ENCODE data around the gene COMMD4. TPM values are rescaled to one million over a fixed set of nuclear protein-coding genes. Genes with fewer than 3 reads are reported as not detected.
A peak's percentile ranks its signal among the peaks of the same experiment; 100 is the strongest.

Gene COMMD4
- total and polyA plus RNA-seq, 2 donors (not counting 3 experiments of a cell fraction or from before 2014, with no cell fraction given), result 114 to 244 TPM

- CTCF ChIA-PET, result interaction anchor here (0.9 to 2.8 kb wide), 22 partner anchors 8 to 598 kb away, joined by 3 to 21 read pairs (median 5); partner anchors contain the start of genes PTPN9 and SIN3A
- no peak for FAIRE-seq
- H3K4me1 ChIP-seq (ENCODE audit: control insufficient read depth, extremely low read depth, insufficient read depth, low read length), result peaks cover 15% of the 10 kb centered on the region
- H3K79me2 ChIP-seq (ENCODE audit: control insufficient read depth, insufficient read depth, low read length), result peaks cover 9% of the 10 kb centered on the region
- peaks cover 6 to 32% of the 10 kb centered on the region in 2 experiments for H3K36me3 ChIP-seq (ENCODE audit: control insufficient read depth in 2 of 2, extremely low read depth in 1 of 2, insufficient read depth in 2 of 2, low read length in 2 of 2)
- no peak for DNase-seq (ENCODE audit: low read depth, low spot score)
- dilution Hi-C loops (cut with MboI; ENCODE audit: extremely low pct_ligation_motif_present, low sequenced_read_pairs) (no loop called here), intact Hi-C loops (cut with micrococcal nuclease) (loop anchor here (1.0 to 10.0 kb wide), 6 partner anchors 86 to 436 kb away; partner anchors contain the start of genes IMP3 and SNUPN)
- peak overlapping the region; percentile 62 for H3K4me2 ChIP-seq (ENCODE audit: insufficient read depth, low read length)
- no peaks in the 10 kb centered on the region for H3K9me1 ChIP-seq (replicated peaks; ENCODE audit: control insufficient read depth, extremely low read depth, insufficient read depth, low read length)
- TSS peak; percentile 65 for BruUV-seq (replicated peaks)
- H4K20me1 ChIP-seq (replicated peaks; ENCODE audit: control insufficient read depth, extremely low read depth, insufficient read depth, low read length), result no peaks in the 10 kb centered on the region
- peak overlapping the region; percentile 50 to 83 (median 51) for H3K4me3 ChIP-seq (replicated peaks in 1 of 3; ENCODE audit: insufficient read depth in 1 of 3, low read depth in 1 of 3, low read length in 3 of 3)
- no peaks in the 10 kb centered on the region for H3K9me3 ChIP-seq (replicated peaks; ENCODE audit: control insufficient read depth, insufficient read depth, low read length)
- peak overlapping the region; percentile 92 for H3K9ac ChIP-seq (replicated peaks; ENCODE audit: extremely low read depth, insufficient read depth, low read length)
- POLR2A ChIA-PET, result interaction anchor here (1.2 to 1.4 kb wide), 2 partner anchors 83 to 272 kb away, joined by 4 to 8 read pairs; partner anchors contain the start of genes IMP3 and SIN3A
- TF ChIP-seq MAX (IDR thresholded peaks at IDR 0.05; ENCODE audit: insufficient read depth, insufficient read length) (no peak), FOS (IDR thresholded peaks at IDR 0.05; ENCODE audit: borderline replicate concordance, insufficient read depth, low read length) (no peak), MYC (IDR thresholded peaks at IDR 0.05; ENCODE audit: low read depth, low read length) (no peak), GATA2 (IDR thresholded peaks at IDR 0.05; ENCODE audit: insufficient read depth, insufficient read length, low read depth, low read length) (no peak), EZH2 (IDR thresholded peaks at IDR 0.05; ENCODE audit: borderline replicate concordance, low read depth, low read length, severe bottlenecking) (no peak), CTCF (IDR thresholded peaks at IDR 0.05; ENCODE audit: extremely low read depth in 1 of 2, insufficient read depth in 1 of 2, low read depth in 1 of 2, low read length in 2 of 2) (no peak), JUN (IDR thresholded peaks at IDR 0.05; ENCODE audit: borderline replicate concordance, insufficient read depth, insufficient read length, low read depth) (no peak), POLR2AphosphoS5 (IDR thresholded peaks at IDR 0.05; ENCODE audit: insufficient read depth, low read depth, low read length) (no peak), POLR2A (IDR thresholded peaks at IDR 0.05; ENCODE audit: low read depth, low read length) (no peak)
- peak overlapping the region; percentile 8 for H2AFZ ChIP-seq (ENCODE audit: low read depth, low read length)
- H3K27me3 ChIP-seq (ENCODE audit: control insufficient read depth in 2 of 2, insufficient read depth in 2 of 2, low read length in 2 of 2), result no peaks in the 10 kb centered on the region
- H3K27ac ChIP-seq (ENCODE audit: insufficient read depth, low read depth, low read length), result peak overlapping the region; percentile 79
These were observed 32.9 kb downstream of the COMMD4 start for GRCh38 chr15:75368689-75369239.

Data from endothelial cell of umbilical vein (primary cell).